A204.1 (cell line): ENCODE data around the gene MYCBP.
"Not testable (repeated sequence)": the region's sequence is repeated elsewhere in the genome, so short reads cannot be mapped to it uniquely, and the experiment has no call there.

Experiments
- FAIRE-seq: peaks from 2 replicates; lab custom pipeline; 2012; peaks lifted over from hg19 to GRCh38; lab: Jason Lieb, UNC

The MYCBP gene

DNA sequence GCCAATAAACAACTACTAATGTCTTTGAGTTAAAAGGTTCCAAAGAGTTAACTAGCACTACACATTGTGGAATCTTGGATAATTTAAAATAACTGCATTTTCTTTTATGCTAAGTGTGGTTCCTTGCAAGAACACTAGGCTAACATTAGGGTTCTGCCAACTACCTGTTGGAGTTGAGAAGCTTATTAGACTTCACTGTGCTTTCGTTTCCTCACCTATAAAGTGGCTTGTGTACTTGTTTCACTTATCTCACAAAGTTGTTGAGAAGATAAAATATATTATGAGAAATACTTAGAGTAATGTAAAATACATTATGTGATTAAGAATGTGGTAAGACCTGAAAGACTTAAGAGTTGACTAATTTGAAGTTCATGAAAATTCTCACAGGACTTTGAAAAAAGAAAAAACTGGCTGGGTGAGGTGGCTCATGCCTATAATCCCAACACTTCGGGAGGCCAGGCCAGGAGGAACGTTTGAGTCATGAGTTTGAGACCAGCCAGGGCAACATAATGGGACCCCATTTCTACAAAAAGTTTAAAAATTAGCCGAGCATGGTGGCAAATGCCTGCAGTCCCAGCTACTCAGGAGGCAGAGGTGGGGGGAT, 7.9 kb downstream of the MYCBP start:
- FAIRE-seq = no peak

DNA sequence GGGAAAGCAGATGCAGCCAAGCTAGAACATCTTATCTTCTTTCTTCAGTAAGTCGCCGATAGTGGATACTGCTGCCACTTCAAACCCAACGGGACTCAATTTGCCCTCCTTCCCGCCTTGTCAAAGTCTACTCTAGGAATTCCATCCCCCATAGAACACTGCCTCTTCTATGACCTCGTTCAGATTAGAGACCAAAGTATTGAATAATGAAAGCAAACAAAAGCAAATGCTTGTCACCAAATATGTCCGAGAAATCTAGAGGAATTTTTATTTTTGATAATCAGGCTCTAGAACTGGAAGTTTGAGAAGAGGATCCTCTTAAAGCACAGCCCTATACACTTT, 12.7 kb downstream of the MYCBP start:
- FAIRE-seq = no peak

DNA sequence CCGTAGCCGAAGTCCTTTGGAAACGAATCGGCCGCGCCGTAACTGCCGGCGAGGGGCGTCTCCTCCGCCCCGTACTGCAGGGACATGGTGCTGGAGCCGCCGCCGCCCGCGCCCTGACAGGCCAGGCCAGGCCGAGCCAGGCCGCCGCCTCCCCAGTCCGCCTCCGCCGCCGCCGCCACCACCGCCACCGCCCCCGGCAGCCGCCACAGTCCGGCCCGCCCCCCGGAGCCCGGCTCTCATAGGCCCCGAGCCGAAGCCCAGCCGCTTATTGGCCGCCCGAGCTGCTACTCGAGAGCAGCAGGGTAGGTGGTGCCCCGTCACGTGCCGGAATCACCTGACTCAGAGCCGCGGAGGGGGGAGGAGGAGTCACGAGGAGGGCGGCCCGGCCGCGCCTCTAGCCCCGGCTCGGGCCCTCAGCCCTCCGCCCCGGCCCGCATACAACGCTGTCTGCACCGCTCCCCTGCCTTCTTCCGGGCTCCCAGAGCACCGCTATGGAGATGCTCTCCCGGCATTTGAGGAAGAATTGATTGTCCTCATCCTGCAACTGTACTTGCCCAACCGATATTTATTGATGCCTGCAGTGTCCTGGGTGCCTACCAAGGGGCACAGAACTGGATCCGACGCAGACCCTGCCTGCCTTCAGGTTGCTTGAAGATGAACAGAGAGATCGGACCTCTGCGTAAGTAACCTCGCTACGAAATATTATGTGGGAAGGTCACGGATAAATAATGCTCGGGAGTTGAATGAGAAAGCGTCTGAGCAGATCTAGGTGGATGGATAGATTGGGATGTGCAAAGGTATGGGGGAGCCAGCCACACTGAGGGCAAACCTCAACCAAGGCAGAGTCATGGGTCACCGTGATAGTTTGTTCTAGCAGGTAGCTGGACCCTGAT, 13.3 kb downstream of the MYCBP start, which contains the start of gene RRAGC:
RRAGC (minus strand) TSS at position 212 of the 893 bp plus-strand sequence; CDS start at position 86, 126 bp downstream.
- FAIRE-seq = no peak

DNA sequence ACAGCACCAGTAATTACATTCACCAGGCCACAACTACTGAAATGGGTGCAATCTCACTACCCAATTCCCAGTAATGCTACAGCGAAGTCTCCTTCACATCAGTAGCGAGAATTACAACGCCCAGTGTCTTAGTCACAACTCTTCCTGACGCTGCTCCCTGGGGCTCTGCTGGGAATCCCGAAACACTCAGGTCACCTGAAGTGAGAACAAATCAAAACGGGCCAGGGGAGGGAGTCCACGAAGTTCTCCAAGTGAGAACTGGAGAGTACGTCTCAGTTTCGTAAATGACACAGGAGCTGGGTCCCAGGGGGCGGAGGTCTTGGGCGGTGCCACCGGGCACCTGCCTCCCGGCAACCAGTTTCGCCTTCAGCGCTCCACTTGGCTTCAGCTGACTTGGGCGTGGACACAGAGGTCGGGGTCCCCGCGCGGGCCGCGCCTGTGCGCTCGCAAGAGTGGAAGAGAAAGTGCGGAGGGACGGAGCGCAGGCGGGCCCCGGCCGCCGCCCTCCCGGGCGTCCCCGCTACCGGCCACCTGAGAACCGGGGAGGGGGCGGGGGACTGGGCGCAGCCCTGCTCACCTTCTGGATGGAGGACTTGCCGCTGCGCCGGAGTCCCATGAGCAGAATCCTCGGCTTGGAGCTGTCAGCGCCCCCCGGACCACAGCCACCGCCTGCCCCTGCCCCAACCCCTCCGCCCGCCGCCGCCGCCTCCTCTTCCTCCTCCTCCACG, 14.2 kb downstream of the MYCBP start:
- FAIRE-seq = no peak

DNA sequence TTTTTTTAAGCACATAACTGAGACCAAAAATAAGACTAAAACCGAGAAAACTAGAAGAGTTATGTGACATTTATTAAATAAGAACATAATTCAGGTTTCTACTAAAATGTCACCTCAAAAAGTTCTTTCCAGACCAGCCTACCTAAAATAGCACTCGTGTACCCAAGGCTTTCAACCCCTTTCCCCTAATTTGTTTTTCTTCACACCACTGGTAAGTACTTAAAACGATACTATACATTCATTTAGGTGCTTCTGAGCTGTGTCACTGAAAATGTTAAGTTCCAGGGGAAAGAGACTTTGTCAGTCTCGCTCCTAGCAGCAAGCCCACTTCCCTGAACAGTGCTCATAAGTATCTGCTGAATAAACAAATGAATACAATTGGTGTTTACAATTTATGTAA, 20.4 kb downstream of the MYCBP start:
- FAIRE-seq = no peak

DNA sequence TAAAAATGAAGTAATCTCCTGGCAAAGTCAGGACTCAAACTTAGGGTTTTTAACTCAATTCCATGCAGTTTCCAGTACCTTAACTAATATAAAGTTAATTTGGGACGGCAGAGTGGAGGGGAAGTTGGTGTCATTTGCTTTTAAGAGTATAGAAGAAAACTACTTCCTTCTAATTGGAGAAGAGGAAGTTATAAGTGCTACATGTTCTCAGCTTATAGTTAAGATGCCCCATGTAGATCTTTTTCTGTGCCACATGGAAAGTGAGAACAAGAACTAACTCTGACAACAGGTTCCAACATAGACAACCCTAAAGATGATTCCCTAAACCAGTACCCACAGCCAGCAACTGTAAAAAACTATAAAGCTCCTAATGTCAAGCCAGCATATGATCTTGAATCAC, 25.1 kb downstream of the MYCBP start:
- FAIRE-seq = no peak

DNA sequence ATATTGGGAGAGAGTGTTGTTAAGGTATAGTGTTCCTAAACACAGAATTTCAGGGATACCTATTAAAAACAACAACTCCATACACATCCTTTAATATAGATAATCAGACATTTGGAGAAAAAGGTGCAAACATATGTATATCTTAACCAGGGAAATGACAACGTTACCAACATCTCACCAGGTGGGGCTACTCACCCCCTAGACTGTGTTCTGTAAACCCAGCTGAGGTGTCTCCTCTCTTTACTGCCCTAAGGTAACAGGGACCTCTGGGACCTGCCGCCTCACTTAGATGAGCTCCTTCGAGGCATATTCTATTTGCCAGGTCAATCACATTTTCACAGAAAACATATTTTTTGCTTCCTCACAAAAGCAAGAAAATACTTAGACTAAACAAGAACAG, 26.9 kb downstream of the MYCBP start:
- no peak for FAIRE-seq

DNA sequence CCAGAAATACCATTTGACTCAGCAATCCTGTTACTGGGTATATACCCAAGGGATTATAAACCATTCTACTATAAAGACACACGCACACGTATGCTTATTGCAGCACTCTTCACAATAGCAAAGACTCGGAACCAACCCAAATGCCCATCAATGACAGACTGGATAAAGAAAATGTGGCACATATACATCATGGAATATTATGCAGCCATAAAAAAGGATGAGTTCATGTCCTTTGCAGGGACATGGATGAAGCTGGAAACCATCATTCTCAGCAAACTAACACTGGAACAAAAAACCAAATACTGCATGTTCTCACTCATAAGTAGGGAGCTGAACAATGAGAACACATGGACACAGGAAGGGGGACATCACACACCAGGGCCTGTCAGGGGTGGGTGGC, 28.1 kb downstream of the MYCBP start:
- FAIRE-seq = not testable (repeated sequence)

DNA sequence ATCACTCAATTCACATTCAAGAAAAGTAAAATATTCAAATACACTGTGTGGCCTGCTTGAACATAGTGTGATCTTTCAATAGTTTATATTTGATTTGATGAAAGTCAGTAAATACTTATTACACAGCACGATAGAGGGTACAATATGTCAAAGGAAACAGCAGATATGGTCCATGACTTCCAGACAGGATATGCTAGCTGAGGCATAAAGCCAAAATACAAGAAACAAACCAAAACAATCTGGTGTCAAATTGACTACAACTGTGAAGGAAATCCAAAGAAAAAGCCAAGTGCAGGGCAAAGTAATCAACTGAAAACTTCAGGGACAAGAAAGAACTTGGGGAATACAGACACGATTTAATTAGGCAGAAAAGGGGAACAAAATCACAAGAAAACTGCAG, 32.9 kb downstream of the MYCBP start:
- FAIRE-seq = no peak

DNA sequence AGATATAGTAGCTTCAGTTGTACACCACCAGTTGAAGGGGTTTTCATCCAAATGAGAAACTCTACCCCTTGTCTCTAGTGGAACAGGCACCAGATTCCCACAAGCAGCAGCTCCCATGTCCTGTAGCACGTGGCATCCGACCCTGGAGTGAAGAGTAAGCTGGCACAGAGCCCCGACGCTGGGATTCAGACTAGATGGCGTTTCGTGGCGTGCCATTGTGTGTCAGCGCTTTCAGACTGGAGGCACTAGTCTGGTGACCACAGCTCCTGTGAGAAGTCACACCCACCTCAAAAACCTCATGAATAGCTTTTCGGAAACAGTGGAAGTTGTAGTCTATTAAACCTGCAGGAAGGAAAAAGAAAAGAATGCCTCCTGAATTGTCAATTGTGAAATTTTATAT, 33.8 kb downstream of the MYCBP start:
- no peak for FAIRE-seq

DNA sequence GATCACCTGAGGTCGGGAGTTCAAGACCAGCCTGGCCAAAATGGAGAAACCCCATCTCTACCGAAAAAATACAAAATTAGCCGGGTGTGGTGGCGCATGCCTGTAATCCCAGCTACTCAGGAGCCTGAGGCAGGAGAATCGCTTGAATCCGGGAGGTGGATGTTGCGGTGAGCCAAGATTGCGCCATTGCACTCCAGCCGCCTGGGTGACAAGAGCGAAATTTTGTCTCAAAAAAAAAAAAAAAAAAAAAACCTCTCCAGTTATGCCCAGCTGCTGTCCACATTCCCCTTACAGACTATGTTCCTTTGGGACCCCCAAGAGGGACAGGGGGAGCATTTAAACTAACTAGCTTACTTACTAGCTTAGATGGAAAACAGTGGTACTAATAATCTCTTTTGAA, 36.8 kb downstream of the MYCBP start:
- not testable (repeated sequence) for FAIRE-seq

DNA sequence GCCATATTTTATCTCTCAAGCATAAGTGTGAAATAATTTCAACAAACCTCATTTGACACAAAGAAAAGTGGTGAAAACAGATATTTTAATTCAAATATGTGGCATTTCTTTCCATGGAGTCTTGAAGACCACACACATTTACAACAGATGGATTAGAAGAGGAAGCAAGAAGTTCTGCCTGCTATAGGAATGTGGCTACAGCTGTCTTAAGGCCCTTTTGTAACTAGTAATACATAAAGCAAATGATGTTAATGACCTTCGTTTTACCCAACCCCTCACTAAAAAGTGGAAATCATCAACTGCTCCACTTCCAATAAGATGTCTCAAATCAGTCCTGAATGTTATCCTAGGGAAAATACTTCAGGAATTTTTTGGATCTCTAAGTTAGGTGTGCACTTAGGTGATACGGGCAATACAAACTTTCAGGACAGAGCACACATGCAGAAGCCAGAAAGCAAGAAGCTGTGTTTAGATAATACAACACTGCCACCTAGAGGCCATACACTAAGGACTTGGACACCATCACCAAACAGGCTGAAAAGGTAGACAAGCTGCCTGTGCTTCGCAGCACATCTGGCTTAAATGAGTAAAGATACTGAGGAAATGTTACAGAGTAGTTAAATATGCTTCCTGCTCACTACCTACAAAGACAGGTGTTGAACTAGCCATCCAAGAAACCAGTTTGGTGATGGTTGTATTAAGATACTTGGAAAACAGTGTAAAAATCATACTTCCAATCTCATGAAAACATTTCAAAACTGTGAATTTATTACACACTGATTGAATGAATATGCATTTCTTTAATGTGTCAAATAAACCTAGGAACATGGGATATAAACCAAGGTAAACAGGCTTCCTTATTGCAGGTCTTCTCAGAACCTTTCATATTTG, 38.0 kb downstream of the MYCBP start:
- FAIRE-seq = peak; percentile 95

DNA sequence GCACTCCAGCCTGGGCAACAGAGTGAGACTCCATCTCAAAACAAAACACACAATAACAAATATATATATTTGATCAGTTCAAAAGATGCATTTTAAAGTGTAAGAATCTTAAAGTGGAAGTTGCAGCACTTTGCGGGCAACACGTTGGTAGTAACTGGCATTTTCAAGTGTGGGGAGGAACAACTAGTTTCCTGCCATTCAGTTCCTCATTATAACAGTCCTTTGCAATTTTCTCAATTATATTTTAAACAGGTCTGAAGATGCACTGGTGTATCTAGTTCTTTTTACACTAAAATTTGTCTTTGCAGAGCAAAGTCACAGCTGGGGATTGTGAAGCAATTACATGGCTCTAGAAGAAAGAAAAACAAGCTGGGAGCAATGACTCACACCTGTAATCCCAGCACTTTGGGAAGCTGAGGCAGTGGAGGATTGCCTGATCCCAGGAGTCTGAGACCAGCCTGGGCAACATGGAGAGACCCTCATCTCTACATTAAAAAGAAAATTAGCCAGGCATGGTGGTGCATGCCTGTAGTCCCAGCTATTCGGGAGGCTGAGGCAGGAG, 38.8 kb downstream of the MYCBP start:
- FAIRE-seq = no peak

DNA sequence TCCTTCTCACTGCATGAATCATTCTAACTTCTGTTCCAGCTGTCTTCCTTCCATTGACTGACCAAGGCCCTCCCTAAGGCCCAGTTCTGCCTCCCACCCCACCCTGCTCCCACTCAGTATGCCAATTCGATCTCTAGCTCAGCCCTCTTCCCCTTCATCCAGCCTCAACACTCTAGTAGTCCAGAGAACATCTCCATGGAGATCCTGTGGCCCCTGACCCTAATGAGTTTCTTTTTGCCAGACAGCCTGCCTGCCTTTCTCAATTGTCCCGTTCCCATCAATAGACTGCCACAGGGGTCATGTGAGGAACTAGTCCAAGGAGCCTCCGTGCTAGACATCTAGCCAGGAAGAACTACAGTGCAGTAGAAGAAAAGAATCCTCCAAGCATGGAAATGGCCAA, 40.0 kb downstream of the MYCBP start:
- no peak for FAIRE-seq

DNA sequence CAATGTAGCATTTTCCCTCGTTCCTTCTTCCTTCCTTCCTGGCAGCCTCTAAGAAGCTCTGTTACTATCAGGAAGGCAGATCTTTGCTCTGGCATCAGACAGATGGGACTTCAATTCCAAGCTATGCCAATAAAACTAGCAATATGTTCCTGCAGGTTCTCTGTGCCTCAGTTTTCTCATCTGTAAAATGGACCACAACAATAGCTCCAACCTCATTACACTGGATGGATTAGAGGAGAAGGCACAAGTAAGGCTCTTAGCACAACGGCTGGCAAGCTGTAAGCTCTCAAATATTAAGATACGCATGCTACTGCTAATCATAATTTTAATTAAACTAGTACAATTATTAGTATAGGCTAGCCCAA, 40.8 kb downstream of the MYCBP start:
- FAIRE-seq = no peak

DNA sequence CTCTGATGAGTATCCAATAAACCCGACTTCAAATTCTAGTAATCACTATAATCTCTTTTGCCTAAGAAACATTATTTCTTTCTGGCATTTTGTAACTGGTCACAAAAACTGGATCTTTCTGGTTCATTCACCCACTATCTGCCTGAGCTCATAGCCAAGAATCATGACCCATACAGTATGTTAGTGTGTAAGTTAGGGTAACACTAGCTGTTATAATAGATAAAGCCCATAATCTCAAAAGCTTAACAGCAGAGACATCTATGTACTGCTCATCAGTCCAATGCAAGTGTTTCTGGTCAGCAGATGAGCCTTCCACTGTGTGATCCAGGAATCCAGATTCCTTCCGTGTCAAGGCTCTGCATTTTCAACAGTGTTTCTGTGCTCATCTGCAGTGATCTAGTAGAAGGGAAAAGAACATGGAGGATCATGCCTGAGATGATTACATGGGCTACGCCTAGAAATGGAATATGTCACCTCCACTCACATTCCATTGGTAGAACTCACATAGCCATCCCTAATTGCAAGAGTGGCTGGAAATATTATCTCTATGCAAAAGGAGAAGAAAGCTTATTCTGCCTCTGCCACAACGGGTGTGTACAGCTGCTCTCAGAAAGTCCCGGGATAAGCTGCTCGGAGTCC, 41.3 kb downstream of the MYCBP start:
- FAIRE-seq = no peak

DNA sequence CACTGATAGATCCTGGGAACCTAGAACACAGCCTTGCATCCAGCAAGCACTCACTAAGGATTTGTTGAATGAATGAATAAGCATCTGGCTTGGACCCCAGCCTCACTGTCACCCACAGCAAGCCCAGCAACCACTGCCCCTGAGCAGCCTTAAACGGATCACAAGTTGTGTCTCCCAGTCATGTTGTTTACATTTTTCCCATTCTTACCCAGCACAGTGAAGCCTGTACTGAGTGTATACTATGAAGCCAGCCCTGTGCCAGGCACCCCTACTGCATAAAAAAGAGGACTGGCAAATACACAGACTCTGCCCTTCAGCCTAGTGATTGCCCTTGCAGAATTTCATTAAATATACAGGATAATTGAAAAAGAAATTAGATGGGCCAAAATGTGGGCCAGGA, 43.8 kb downstream of the MYCBP start:
- no peak for FAIRE-seq

DNA sequence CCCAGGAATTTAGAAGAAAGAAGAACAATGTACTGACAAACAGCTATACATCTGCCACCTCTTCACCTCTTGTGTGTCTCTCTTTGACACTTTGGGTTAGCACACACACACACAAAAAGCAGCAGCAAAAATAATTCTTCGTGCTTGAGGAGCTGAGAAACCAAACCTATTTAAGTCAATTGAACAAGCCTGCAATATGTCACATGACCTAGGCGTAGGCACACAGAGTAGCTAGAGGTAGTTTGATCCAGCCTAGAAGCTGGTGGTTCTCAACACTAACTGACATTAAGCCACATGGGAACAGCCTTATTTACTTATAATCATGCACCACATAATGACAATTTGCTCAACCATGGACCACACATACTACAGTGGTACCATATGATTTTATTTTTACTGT, 45.8 kb downstream of the MYCBP start:
- FAIRE-seq = no peak

DNA sequence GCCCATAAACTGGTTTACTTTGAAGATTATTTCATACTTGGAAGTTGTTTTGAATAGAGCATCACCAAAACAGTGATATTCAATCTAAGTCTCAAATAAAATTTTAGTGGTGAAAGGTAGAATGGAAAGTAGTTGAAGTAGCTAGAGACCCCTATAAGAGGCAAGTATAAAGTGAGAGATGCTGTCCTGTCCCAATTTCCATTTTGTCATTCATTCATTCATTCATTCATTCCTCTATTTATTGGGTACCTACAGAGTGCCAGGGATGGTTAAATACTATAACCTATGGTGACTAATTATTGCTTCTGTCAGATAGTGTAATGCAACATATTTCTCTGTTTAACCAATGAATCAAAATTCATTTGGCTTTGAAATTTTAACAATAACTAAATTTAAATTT, 46.3 kb downstream of the MYCBP start:
- no peak for FAIRE-seq

DNA sequence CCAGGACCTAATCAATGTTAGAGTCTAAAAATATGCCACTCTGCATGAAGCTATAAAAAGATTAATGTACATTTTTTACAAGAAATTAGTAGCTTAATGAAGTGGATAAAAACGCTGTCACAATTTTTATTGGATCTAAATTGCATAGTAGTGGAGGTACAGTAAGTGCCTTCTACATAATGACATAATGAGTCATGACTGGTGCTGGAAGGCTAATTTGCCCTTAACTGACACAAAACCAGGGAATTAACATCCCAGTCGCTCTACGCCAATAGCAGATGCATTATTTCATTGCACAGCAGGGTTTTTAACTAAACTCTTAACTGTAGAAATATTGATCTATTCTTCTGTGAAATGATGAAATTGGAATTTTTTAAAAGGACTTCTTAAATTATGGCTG, 46.9 kb downstream of the MYCBP start:
- FAIRE-seq = no peak

DNA sequence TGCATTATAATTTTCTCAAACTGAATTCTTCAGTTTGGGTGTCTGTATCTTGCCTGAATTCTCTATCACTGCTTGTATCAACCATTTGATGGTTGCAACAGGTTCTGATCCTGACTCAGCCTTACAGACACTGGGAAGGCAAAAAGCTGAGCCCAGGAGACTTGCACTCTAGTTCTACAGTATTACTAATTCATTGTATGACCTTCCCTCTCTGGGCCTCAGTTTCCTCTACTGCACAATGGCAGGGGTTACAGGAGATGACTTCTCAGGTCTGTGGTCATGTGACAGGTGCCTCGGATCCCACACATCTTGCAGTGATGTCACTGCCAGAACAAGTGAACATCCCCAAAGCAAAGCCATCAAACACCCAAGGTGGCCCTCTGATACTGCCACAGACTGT, 52.3 kb downstream of the MYCBP start:
- no peak for FAIRE-seq

DNA sequence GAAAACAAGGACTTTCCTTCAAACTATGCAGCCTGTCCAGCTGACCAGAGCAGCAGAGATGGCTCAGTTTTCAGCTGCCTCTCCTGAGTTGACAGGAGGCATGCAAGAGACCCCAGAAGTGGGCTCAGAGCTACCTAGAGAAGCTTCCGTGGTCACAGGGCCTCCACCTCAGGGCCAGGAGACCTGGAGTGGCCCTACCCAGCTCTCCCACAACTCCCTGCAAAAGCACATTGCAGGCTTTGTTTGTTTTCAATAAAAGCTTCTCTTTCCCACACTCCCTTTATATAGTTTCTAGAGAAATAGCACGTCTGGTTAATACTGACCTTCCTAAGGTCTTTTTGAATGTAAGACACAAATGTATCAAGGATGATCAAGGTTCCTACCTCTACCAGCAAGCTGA, 53.6 kb downstream of the MYCBP start:
- no peak for FAIRE-seq
